GM12892 (cell line): ENCODE results near the gene CDH22.

Experiments
- DNase-seq: peaks from one replicate; pipeline ENCODE4 v3.0.0; 2011; ENCODE audit not compliant: insufficient read length
- FAIRE-seq: peaks from 2 replicates; lab custom pipeline; 2011; peaks lifted over from hg19 to GRCh38; lab: Jason Lieb, UNC
- POLR2A ChIP-seq: IDR thresholded peaks from 2 replicates; pipeline ENCODE4 v1.6.1; 2011; ENCODE audit warnings: low read depth, low read length, control low read depth
- POLR2AphosphoS5 ChIP-seq: IDR thresholded peaks from 2 replicates; pipeline ENCODE4 v1.6.1; 2011; ENCODE audit warnings: low read depth, low read length, control low read depth
- TAF1 ChIP-seq: IDR thresholded peaks from 2 replicates; pipeline ENCODE4 v1.6.1; 2011; ENCODE audit warnings: low read depth, mild to moderate bottlenecking, control low read depth, low read length, borderline replicate concordance

The CDH22 gene

GRCh38 chr20:46157076-46157592 lies 151.2 kb downstream of the CDH22 start:
- TF ChIP-seq POLR2A (no peak), POLR2AphosphoS5 (no peak), TAF1 (no peak)
- FAIRE-seq = no peak
- no peak for DNase-seq

GRCh38 chr20:46156065-46156464 lies 152.2 kb downstream of the CDH22 start:
- TF ChIP-seq POLR2A = no peak
- no peak for TF ChIP-seq POLR2AphosphoS5
- TF ChIP-seq TAF1 = no peak
- no peak for FAIRE-seq
- DNase-seq = no peak

GRCh38 chr20:46154796-46155195 lies 153.5 kb downstream of the CDH22 start:
- FAIRE-seq (no peak), DNase-seq (no peak)
- TF ChIP-seq POLR2A (no peak), POLR2AphosphoS5 (no peak), TAF1 (no peak)

GRCh38 chr20:46154305-46154704 lies 154.0 kb downstream of the CDH22 start:
- TF ChIP-seq TAF1 = no peak
- no peak for TF ChIP-seq POLR2AphosphoS5
- TF ChIP-seq POLR2A = no peak
- FAIRE-seq (no peak), DNase-seq (no peak)

- FAIRE-seq (no peak), DNase-seq (no peak)
- TF ChIP-seq POLR2AphosphoS5 = no peak
- TF ChIP-seq POLR2A = no peak
- TF ChIP-seq TAF1 = no peak
Measured at GRCh38 chr20:46152824-46153586, 155.3 kb downstream of the CDH22 start.

- no peak for TF ChIP-seq POLR2AphosphoS5
- DNase-seq = peak; percentile 58
- FAIRE-seq = no peak
Measured at GRCh38 chr20:46151936-46152335, 156.4 kb downstream of the CDH22 start.

- no peak for DNase-seq
- no peak for FAIRE-seq
- TF ChIP-seq TAF1 = no peak
- TF ChIP-seq POLR2A = no peak
- no peak for TF ChIP-seq POLR2AphosphoS5
Measured at GRCh38 chr20:46150943-46151342, 157.4 kb downstream of the CDH22 start.

GRCh38 chr20:46148313-46149208 lies 159.7 kb downstream of the CDH22 start:
- TF ChIP-seq POLR2AphosphoS5 (no peak), POLR2A (no peak), TAF1 (no peak)
- no peak for DNase-seq
- FAIRE-seq = no peak

GRCh38 chr20:46145713-46146112 lies 162.6 kb downstream of the CDH22 start:
- no peak for TF ChIP-seq POLR2AphosphoS5
- TF ChIP-seq POLR2A = no peak
- no peak for TF ChIP-seq TAF1
- DNase-seq (no peak), FAIRE-seq (no peak)

GRCh38 chr20:46144432-46145025 lies 163.8 kb downstream of the CDH22 start:
- FAIRE-seq (no peak), DNase-seq (no peak)
- TF ChIP-seq POLR2A (no peak), TAF1 (no peak), POLR2AphosphoS5 (no peak)

GRCh38 chr20:46142124-46142523 lies 166.2 kb downstream of the CDH22 start:
- TF ChIP-seq TAF1 = no peak
- TF ChIP-seq POLR2AphosphoS5 = no peak
- TF ChIP-seq POLR2A = no peak
- no peak for FAIRE-seq

More at GRCh38 chr20:46142124-46142523, 166.2 kb downstream of the CDH22 start:
- DNase-seq = no peak
